Spinal cord (tissue), 10 donors: ENCODE results near the gene PYGB. TPM values are rescaled to one million over a fixed set of nuclear protein-coding genes. Genes with fewer than 3 reads are reported as not detected.

Source experiments
- DNase-seq, 6 donors: peaks; one replicate each; pipeline versions ENCODE4 v3.0.0 to v3.0.0-alpha.2; 2013 to 2015; ENCODE audit warnings: low spot score in 6 of 6, low read depth in 4 of 6
- H3K27ac ChIP-seq: one replicate; pipeline ENCODE4 v1.5.1; 2013; ENCODE audit warnings: low read depth, low read length, control low read depth
- H3K27me3 ChIP-seq: one replicate; pipeline ENCODE4 v1.6.1; 2013; ENCODE audit warnings: low read length; ENCODE audit not compliant: control insufficient read depth, insufficient read depth
- H3K36me3 ChIP-seq: one replicate; pipeline ENCODE4 v1.6.1; 2013; ENCODE audit warnings: low read length; ENCODE audit not compliant: control insufficient read depth, insufficient read depth
- H3K4me1 ChIP-seq: one replicate; pipeline ENCODE4 v1.6.1; 2013; ENCODE audit warnings: low read length; ENCODE audit not compliant: control insufficient read depth, insufficient read depth
- H3K4me3 ChIP-seq: one replicate; pipeline ENCODE4 v1.5.1; 2013; ENCODE audit warnings: low read depth, low read length, control low read depth
- H3K9me3 ChIP-seq: one replicate; pipeline ENCODE4 v1.6.1; 2013; ENCODE audit warnings: low read length; ENCODE audit not compliant: control insufficient read depth, insufficient read depth
- WGBS: methylation state at CpG from one replicate; pipeline ENCODE4 v1.1.5; 2013; ENCODE audit warnings: missing lambda C conversion rate; ENCODE audit not compliant: insufficient coverage; 5-methylcytosine and 5-hydroxymethylcytosine counted together
- polyA plus RNA-seq, 2 donors: library from polyadenylated mRNA; unstranded; fragments of 120-200 nt; gene quantifications; one replicate each; pipeline ENCODE4 v1.2.1, GENCODE V29; 2013; ENCODE audit not compliant: insufficient read length in 2 of 2
- total RNA-seq, 2 donors: library from RNA; depleted of rRNA in 1 of 2; stranded (reverse); fragments of 120-200 nt in 1 of 2; fragments of >200 nt in 1 of 2; gene quantifications; one replicate each; pipeline versions ENCODE4 v1.2.3 to v1.2.4, GENCODE V29; 2013 to 2014
- donor health status: healthy.

The PYGB gene
- total and polyA plus RNA-seq, 4 donors, result 71.4 to 122 (median 97.3) TPM

GRCh38 chr20:25285856-25286798, 38.2 kb downstream of the PYGB start:
- H3K36me3 ChIP-seq, result peaks cover 94% of the 10 kb centered on the region
- no peaks in the 10 kb centered on the region for H3K4me1 ChIP-seq
- no peaks in the 10 kb centered on the region for H3K9me3 ChIP-seq
- no peak overlapping the region for H3K4me3 ChIP-seq
- DNase-seq, result no peak
- no peak overlapping the region for H3K27ac ChIP-seq
- no peaks in the 10 kb centered on the region for H3K27me3 ChIP-seq
- WGBS, result 88% methylated on average over 23 of the region's 24 CpGs

DNA sequence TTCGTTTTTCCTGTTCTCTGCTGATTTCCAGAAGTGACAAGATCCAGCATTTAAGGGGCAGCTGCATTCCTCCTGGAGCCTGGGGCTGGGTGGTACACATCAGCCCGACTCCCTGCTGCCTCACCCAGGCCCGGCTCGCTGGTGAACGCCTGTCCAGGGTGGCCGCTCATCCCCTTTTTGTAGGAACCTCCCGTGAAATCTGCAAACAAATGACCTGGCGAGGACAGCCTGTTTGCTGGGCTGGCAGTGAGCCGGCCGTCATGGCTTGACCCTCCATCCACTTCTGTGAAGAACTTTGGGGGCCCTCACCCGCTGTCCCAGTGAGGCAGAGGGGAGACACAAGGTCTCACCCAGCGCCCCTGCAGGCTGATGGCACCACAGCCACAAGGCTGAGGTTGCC, 39.0 kb downstream of the PYGB start:
- Histone ChIP-seq H3K4me3 (no peak overlapping the region), H3K36me3 (peaks cover 94% of the 10 kb centered on the region), H3K4me1 (no peaks in the 10 kb centered on the region), H3K27ac (no peak overlapping the region), H3K27me3 (no peaks in the 10 kb centered on the region), H3K9me3 (no peaks in the 10 kb centered on the region)
- 89% methylated on average over 12 of the region's 12 CpGs for WGBS
- no peak for DNase-seq

- no peak for DNase-seq
- H3K36me3 ChIP-seq, result peaks cover 94% of the 10 kb centered on the region
- H3K27ac ChIP-seq, result no peak overlapping the region
- H3K4me1 ChIP-seq, result no peaks in the 10 kb centered on the region
- WGBS, result 92% methylated on average over 11 of the region's 16 CpGs
- H3K27me3 ChIP-seq, result no peaks in the 10 kb centered on the region
- no peaks in the 10 kb centered on the region for H3K9me3 ChIP-seq
- no peak overlapping the region for H3K4me3 ChIP-seq
These were observed 39.9 kb downstream of the PYGB start for GRCh38 chr20:25287631-25288290.

DNA sequence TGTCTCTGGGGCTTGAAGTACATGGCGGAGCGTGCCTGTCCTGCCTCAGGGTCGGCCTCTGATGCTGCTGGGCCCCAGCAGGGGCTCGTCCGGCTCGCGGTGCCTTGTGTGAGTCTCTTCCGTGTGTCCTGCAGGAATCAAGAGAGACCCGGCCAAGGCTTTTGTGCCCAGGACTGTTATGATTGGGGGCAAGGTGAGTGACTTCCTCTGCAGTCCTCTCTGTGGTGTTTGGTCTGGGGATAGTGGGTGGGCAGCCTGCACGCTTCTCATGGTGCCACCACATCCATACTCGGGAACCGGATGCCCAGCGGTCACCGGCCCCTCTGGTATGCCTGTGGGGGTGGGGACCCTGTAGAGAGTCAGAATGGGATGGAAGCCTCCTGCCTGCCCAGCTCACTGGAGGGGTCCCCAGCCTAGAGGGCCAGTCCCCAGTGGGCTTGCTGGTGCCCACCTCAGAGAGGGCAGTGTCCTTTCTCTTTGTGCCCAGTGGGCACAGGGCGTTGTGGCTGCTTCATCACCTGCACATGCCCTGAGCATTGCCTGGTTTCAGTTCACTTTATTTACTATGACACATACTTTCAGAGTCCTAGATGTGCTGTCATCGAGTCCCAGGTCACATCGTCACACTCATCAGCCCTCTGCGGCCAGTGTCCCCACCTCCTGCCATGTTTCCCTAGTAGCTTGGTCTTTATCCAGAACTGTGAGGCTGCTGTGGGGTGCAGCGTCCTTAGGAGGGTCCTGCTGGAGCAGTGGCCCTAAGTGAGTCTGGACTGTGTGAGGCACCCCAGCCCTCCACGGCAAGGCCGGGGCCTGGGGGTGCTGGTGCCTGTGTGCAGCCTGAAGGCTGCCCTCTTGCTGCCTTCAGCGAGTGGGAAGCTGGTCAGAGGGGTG, 40.7 kb downstream of the PYGB start:
- Histone ChIP-seq H3K36me3 (peaks cover 94% of the 10 kb centered on the region), H3K27me3 (no peaks in the 10 kb centered on the region), H3K4me1 (no peaks in the 10 kb centered on the region), H3K4me3 (no peak overlapping the region), H3K27ac (no peak overlapping the region), H3K9me3 (no peaks in the 10 kb centered on the region)
- 96% methylated on average over 21 of the region's 22 CpGs for WGBS
- no peak for DNase-seq

- Histone ChIP-seq H3K4me3 (no peak overlapping the region), H3K27me3 (no peaks in the 10 kb centered on the region), H3K4me1 (peaks cover 9% of the 10 kb centered on the region), H3K27ac (no peak overlapping the region), H3K9me3 (no peaks in the 10 kb centered on the region), H3K36me3 (peaks cover 94% of the 10 kb centered on the region)
- DNase-seq, result no peak
- WGBS, result 94% methylated on average over 22 of the region's 24 CpGs
These were observed 42.2 kb downstream of the PYGB start for GRCh38 chr20:25289886-25290597.

GRCh38 chr20:25290646-25291431, 43.0 kb downstream of the PYGB start:
- Histone ChIP-seq H3K27ac (no peak overlapping the region), H3K27me3 (no peaks in the 10 kb centered on the region), H3K36me3 (peaks cover 94% of the 10 kb centered on the region), H3K9me3 (no peaks in the 10 kb centered on the region), H3K4me1 (peaks cover 15% of the 10 kb centered on the region), H3K4me3 (no peak overlapping the region)
- 93% methylated on average over 22 of the region's 22 CpGs for WGBS
- DNase-seq, result no peak

DNA sequence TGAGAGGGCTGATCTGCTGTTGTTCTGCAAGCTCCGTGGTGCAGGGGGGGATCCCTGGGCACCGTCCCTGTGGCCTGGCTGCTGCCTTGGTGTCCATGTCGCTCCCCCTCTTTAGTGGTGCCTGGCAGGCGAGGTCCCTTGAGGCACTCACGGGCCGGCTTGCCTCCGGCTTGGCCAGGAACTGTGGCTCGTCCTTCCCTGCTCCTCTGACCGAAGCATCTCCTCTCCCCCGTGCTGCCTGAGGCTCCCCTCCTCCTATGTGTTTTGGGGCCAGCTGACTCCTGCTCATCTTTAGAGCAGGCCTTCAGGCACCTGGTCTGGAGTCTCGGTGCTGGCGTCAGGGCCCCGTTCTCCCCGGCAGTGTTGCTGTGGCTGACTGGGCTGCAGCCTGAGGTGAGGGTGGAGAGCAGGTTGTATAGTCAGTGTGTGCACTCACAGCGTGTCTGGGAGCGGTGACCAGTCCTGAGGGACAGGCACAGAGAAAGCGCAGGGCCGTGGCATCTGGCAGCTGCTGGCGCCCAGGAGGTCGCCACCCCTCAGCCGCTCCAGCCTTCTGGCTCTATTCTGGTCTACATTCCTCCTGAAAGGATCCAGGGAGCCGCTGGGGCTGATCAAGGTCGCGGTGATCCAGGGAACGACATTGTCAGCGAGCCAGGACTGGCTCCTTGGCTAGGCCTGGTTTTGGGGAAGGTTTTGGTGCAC, 43.7 kb downstream of the PYGB start:
- WGBS, result 93% methylated on average over 23 of the region's 26 CpGs
- no peak overlapping the region for H3K27ac ChIP-seq

DNA sequence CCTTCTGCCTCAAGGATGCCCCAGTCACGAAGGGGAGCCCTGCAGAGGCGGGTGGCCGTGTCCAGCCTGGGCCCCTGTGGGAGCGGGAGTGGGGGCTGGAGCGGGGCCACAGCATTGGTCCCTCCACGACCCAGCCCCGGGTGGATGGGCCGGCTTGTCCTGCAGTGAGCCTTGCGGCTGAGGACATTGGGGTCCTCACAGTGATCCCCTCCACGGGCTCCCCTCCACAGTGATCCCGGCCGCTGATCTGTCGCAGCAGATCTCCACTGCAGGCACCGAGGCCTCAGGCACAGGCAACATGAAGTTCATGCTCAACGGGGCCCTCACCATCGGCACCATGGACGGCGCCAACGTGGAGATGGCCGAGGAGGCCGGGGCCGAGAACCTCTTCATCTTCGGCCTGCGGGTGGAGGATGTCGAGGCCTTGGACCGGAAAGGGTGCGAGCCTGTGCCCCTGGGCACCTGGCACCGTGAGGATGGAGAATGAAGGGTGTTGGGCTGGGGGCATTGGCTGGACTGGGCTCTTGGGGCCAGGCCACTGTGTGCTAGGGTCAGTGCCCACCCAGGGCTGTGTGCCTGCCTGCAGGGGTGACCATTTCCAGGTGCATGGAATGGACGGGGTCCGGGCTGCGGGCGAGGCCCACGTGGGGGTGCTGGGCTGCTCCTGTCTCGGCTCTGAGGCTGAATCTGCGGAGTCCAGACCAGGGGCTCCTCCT, 44.4 kb downstream of the PYGB start:
- H3K36me3 ChIP-seq, result peaks cover 95% of the 10 kb centered on the region
- H3K27ac ChIP-seq, result no peak overlapping the region
- no peak for DNase-seq
- no peak overlapping the region for H3K4me3 ChIP-seq
- no peaks in the 10 kb centered on the region for H3K9me3 ChIP-seq
- WGBS, result 94% methylated on average over 35 of the region's 35 CpGs
- peaks cover 27% of the 10 kb centered on the region for H3K4me1 ChIP-seq
- H3K27me3 ChIP-seq, result no peaks in the 10 kb centered on the region

More for the DNA sequence above, 43.7 kb downstream of the PYGB start:
- H3K4me3 ChIP-seq, result no peak overlapping the region
- DNase-seq, result no peak
- no peaks in the 10 kb centered on the region for H3K27me3 ChIP-seq
- peaks cover 95% of the 10 kb centered on the region for H3K36me3 ChIP-seq
- H3K4me1 ChIP-seq, result peaks cover 22% of the 10 kb centered on the region
- no peaks in the 10 kb centered on the region for H3K9me3 ChIP-seq
